RPMI7951 (cell line): Measurements from ENCODE around the gene SLC26A3. TPM values are rescaled to one million over a fixed set of nuclear protein-coding genes. Genes with fewer than 3 reads are reported as not detected.
"Not testable (repeated sequence)": the region's sequence is repeated elsewhere in the genome, so short reads cannot be mapped to it uniquely, and the experiment has no call there.

ENCODE experiments used
- DNase-seq: peaks from one replicate; pipeline ENCODE4 v3.0.0-alpha.2; 2012; ENCODE audit warnings: low read depth
- total RNA-seq: library from RNA; depleted of rRNA; stranded (reverse); fragments of >200 nt; shearing (Covaris generic); gene quantifications from 2 replicates; pipeline ENCODE4 v1.2.3, GENCODE V29; 2014; rRNA removed

SLC26A3 gene
- not detected in 2 replicates for total RNA-seq

GRCh38 chr7:107803009-107803610, at the start of gene SLC26A3:
SLC26A3 (minus strand) TSS chr7:107803223; CDS start chr7:107794509, 8,714 bp downstream.
- DNase-seq = no peak

- DNase-seq = no peak
These were observed 47.6 kb upstream of the SLC26A3 start for GRCh38 chr7:107850643-107851042.

GRCh38 chr7:107850216-107850615, 47.2 kb upstream of the SLC26A3 start:
- DNase-seq = no peak

- not testable (repeated sequence) for DNase-seq
These were observed 45.2 kb upstream of the SLC26A3 start for GRCh38 chr7:107848211-107848610.

- DNase-seq = not testable (repeated sequence)
These were observed 44.8 kb upstream of the SLC26A3 start for GRCh38 chr7:107847836-107848175.

GRCh38 chr7:107847168-107847835, 44.3 kb upstream of the SLC26A3 start:
- DNase-seq = no peak

GRCh38 chr7:107846324-107846723, 43.3 kb upstream of the SLC26A3 start:
- DNase-seq = no peak

GRCh38 chr7:107843184-107843583, 40.2 kb upstream of the SLC26A3 start:
- peak; percentile 37 for DNase-seq

GRCh38 chr7:107842213-107842612, 39.2 kb upstream of the SLC26A3 start:
- no peak for DNase-seq

- DNase-seq = no peak
These were observed 36.0 kb upstream of the SLC26A3 start for GRCh38 chr7:107838816-107839565.

- DNase-seq = no peak
These were observed 35.1 kb upstream of the SLC26A3 start for GRCh38 chr7:107838024-107838601.

- DNase-seq = no peak
These were observed 34.1 kb upstream of the SLC26A3 start for GRCh38 chr7:107837145-107837512.

- peak; percentile 31 for DNase-seq
These were observed 33.5 kb upstream of the SLC26A3 start for GRCh38 chr7:107836237-107837144.

GRCh38 chr7:107834401-107834800, 31.4 kb upstream of the SLC26A3 start:
- DNase-seq = no peak

- no peak for DNase-seq
These were observed 30.7 kb upstream of the SLC26A3 start for GRCh38 chr7:107833684-107834106.

GRCh38 chr7:107830420-107830819, 27.4 kb upstream of the SLC26A3 start:
- no peak for DNase-seq

GRCh38 chr7:107828540-107828939, 25.5 kb upstream of the SLC26A3 start:
- DNase-seq = no peak

GRCh38 chr7:107827501-107827900, 24.5 kb upstream of the SLC26A3 start:
- DNase-seq = no peak

- no peak for DNase-seq
These were observed 23.4 kb upstream of the SLC26A3 start for GRCh38 chr7:107826451-107826850.

GRCh38 chr7:107824858-107825257, 21.8 kb upstream of the SLC26A3 start:
- no peak for DNase-seq

GRCh38 chr7:107818622-107819021, 15.6 kb upstream of the SLC26A3 start:
- no peak for DNase-seq
